Dermis blood vessel endothelial cell (primary cell): ENCODE results near the gene SSC4D. TPM values are rescaled to one million over a fixed set of nuclear protein-coding genes. Genes with fewer than 3 reads are reported as not detected.
A peak's percentile ranks its signal among the peaks of the same experiment; 100 is the strongest.
"Not testable (repeated sequence)": the region's sequence is repeated elsewhere in the genome, so short reads cannot be mapped to it uniquely, and the experiment has no call there.

Experiments
- DNase-seq: peaks from one replicate; pipeline ENCODE4 v3.0.0; 2010
- total RNA-seq: library from RNA; depleted of rRNA; stranded (reverse); fragments of >200 nt; gene quantifications from 2 replicates; pipeline ENCODE4 v1.2.3, GENCODE V29; 2014

Gene SSC4D
- total RNA-seq, 1 donor from 2014 or later, result 0.68 TPM

DNA sequence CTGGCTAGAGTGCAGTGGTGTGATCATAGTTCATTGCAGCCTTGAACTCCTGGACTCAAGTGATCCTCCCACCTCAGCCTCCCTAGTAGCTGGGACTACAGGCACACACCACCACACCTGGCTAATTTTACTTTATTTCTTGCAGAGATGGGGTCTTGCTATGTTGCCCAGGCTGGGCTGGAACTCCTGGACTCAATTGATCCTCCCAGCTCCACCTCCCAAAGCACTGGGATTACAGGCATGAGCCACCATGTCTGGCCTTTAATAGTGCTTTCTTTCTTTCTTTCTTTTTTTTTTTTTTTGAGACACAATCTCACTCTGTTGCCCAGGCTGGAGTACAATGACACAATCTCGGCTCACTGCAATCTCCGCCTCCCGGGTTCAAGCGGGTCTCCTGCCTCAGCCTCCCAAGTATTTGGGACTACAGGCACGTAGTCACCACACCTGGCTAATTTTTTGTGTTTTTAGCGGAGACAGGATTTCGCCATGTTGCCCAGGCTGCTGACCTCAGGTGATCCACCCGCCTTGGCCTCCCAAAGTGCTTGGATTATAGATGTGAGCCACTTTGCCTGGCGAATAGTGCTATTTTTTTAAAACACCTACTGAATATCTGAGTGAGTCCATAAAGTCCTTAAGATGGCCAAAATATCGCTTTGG is 8.3 kb upstream of the SSC4D start:
- not testable (repeated sequence) for DNase-seq

DNA sequence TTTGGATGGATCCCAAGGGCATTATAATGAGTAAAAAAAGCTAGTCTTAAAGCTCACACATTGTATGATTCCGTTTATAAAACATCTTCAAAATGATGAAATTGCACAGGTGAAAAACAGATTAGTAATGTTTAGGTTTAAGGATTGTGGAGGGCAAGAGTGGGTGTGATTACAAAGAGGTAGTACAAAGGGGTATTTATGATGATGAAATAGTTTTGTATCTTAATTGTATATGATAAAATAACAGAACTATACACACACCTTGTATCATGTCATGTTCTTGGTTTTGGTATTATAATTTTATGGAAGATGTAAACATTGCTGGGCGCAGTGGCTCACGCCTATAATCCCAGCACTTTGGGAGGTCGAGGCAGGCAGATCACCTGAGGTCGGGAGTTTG is 2.8 kb upstream of the SSC4D start:
- DNase-seq, result no peak

- peak; percentile 19 for DNase-seq
Observed at GRCh38 chr7:76411626-76412025, 2.1 kb upstream of the SSC4D start.

DNA sequence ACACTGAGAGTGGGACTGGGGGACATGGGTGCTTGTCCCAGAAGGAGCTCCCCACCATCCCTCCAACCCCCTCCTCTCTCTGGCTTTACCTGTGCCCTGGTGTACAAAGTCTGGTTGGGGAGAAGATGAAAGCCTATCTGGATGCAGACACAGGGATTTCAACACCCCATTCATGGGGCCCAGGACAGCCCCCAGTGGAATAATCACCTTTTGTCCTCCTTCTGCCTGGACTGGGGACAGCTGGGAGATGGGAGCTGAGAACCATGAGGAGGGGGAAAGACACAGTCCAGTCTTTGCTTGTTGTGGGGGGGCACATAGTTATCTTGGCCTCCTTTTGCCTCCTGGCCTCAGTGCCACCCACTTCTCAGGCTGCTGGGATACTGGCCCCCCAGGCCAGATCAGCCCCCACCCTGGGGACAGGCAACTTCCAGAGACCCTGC is 1.4 kb downstream of the SSC4D start:
- no peak for DNase-seq

- DNase-seq, result no peak
Observed at GRCh38 chr7:76407718-76408117, 1.8 kb downstream of the SSC4D start.

- no peak for DNase-seq
Observed at GRCh38 chr7:76405738-76406137, 3.8 kb downstream of the SSC4D start.

DNA sequence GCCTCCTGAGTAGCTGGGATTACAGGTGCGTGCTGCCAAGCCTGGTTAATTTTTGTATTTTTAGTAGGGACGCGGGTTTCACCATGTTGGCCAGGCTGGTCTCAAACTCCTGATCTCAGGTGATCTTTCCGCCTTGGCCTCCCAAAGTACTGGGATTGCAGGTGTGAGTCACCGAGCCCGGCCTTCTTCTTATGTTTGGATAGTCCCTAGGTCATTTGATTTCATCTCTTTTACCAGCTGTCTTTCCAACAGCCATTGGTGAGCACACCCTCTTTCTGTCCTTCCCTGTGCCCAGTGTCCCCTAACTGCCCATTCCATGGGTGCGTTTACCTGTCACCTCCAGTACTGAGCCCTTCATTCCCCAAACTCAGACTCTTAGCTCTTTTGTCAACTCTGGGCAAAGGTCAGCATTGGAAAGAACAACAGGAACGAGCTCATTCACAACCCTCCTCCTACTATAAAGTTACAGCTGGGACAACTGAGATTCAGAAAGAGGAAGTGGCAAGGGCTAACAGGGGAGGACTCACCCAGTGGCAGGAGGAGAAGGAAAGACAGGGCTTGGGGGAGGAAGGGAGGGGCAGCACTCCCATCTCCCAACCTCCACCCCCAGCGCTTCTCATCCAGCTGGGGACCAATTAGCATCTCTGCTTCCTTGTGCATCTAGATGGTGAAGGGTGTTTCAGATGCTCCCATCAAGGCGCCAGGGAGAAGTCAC is 5.6 kb downstream of the SSC4D start:
- no peak for DNase-seq

- DNase-seq, result not testable (repeated sequence)
Observed at GRCh38 chr7:76403097-76403496, 6.4 kb downstream of the SSC4D start.

- no peak for DNase-seq
Observed at GRCh38 chr7:76400248-76400647, 9.2 kb downstream of the SSC4D start.

DNA sequence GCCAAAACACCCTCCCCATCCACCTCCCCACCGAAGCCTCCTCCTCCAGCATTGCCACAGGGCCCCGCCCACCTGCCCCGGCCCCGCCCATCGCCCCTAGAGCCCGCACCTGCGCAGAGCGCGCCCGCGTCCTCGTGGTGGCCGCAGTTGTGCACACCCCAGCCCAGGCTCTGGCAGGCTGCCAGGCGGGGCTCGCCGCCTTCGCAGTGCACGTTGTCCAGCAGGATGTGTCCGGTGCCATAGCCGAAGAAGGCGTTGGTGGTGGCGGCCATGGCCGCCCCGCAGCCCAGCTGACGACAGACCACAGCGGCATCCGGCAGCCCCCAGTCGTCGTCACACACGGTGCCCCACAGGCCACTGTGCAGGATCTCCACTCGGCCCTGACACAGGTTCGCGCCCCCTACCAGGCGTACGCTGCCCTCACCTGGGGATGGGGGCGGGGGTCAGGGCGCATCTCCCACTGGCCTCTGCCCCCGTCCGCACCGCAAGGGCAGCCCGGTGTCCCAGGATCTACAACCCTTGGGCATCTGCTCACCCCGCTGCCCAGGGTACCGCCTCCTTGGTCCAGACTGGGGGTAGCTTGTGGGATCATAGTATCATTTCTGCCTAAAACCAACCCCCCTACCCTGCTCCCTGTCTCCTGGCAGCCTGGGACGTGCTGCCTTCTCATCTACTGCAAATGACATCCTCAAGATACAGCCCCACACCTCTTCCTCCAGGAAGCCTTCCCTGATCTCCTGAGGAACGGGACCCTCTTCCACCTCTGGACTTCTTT is 11.9 kb downstream of the SSC4D start:
- peak; percentile 87 for DNase-seq

DNA sequence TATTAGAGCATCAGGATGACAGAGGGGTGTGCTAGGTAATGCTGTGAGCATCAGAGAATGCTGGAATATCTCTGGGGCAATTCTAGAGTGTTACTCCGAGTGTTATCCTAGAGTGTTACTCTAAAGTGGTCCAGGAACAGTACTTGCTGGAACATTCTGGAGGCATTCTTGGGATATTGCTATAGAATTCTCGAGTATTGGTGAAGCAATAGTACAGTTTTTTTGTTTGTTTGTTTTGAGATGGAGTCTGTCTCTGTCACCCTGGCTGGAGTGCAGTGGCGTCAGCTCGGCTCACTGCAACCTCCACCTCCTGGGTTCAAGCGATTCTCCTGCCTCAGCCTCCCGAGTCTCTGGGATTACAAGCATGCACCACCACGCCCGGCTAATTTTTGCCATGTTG is 12.6 kb downstream of the SSC4D start:
- DNase-seq, result no peak

GRCh38 chr7:76395965-76396726 is 13.4 kb downstream of the SSC4D start:
- DNase-seq, result no peak

- DNase-seq, result not testable (repeated sequence)
Observed at GRCh38 chr7:76395605-76395964, 13.9 kb downstream of the SSC4D start.

DNA sequence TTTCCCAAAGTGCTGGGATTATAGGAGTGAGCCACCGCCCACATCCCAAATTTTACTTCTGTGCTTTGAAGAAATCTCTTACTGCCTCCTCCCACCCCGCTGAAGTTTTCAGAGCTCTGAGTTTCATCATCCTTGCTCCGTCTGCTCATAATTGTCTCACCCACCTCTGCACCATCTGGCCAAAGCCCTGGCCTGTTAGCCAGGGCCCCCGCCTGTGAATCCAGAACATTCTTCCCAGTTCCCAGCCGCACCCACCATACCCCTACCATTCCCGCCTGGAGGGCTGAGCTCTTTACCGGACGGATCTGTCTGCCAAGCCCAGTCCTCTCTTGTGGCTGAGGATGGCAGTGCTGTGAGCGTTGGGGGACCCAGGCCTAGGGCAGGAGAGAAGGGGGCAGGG is 14.5 kb downstream of the SSC4D start:
- no peak for DNase-seq

GRCh38 chr7:76393116-76394031 is 16.1 kb downstream of the SSC4D start:
- DNase-seq, result peak; percentile 88

GRCh38 chr7:76392531-76393115 is 16.9 kb downstream of the SSC4D start:
- DNase-seq, result no peak

DNA sequence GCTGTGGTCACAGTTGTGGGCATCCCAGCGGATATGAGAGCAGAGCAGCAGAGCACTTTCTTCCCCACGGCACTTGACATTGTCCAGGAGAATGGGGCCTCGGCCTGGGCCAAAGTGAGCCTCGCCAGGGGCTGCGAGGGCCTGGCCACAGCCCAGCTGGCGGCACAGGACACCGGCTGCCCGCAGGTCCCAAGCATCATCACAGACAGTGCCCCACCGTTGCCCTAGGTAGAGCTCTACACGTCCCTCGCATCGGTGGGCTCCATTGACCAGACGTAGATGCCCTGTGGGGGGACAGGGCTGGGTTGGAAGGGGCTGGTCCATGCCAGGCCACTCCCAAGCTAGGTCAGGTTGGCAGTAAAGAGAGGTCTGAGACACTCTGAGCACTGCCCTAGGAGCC is 19.4 kb downstream of the SSC4D start:
- DNase-seq, result no peak

DNA sequence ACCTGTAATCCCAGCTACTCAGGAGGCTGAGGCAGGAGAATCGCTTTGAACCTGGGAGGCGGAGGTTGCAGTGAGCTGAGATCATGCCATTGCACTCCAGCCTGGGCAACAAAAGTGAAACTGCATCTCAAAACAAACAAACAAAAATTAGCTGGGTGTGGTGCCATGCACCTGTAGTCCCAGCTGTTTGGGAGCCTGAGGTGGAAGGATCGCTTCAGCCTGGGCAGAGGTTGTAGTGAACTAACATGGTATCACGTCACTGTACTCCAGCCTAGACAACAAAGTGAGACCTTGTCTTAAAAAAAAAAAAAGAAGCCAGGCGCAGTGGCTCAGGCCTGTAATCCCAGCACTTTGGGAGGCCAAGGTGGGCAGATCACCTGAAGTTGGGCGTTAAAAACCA is 21.7 kb downstream of the SSC4D start:
- not testable (repeated sequence) for DNase-seq

GRCh38 chr7:76386691-76387260 is 22.7 kb downstream of the SSC4D start:
- no peak for DNase-seq

- peak; percentile 61 for DNase-seq
Observed at GRCh38 chr7:76383089-76383944, 26.2 kb downstream of the SSC4D start.
